Omental fat pad (tissue), 4 donors: ENCODE results near the gene AGTPBP1. TPM values are rescaled to one million over a fixed set of nuclear protein-coding genes. Genes with fewer than 3 reads are reported as not detected.

Experiments used
- ATAC-seq: fragments of 150-250 bp; one replicate; pipeline ENCODE4 v1.9.1; 2016; ENCODE audit warnings: mild to moderate bottlenecking, moderate library complexity; ENCODE audit not compliant: low FRiP score
- DNase-seq: peaks from one replicate; pipeline ENCODE4 v3.0.0-alpha.2; 2019; ENCODE audit warnings: low spot score
- CTCF ChIP-seq, 3 donors: fragments of 450-650 bp; IDR thresholded peaks; one replicate each; pipeline ENCODE4 v1.5.1; 2016 to 2017; ENCODE audit warnings: antibody characterized with exemption in 3 of 3, mild to moderate bottlenecking in 3 of 3, moderate library complexity in 2 of 3
- total RNA-seq, 4 donors: library from RNA; depleted of rRNA; stranded (reverse); fragments of >200 nt; gene quantifications; one replicate each; pipeline ENCODE4 v1.1.0, GENCODE V29; 2016

AGTPBP1 gene
- total RNA-seq, 4 donors from 2014 or later, result 20.3 to 29.8 (median 22.3) TPM

- ATAC-seq (no peak), DNase-seq (no peak)
- no peak for TF ChIP-seq CTCF (IDR thresholded peaks at IDR 0.05)
These were observed 236.1 kb downstream of the AGTPBP1 start for GRCh38 chr9:85505612-85506011.

- ATAC-seq, result no peak
- no peak for TF ChIP-seq CTCF (IDR thresholded peaks at IDR 0.05)
- DNase-seq, result no peak
These were observed 238.7 kb downstream of the AGTPBP1 start for GRCh38 chr9:85502815-85503655.

- DNase-seq (no peak), ATAC-seq (no peak)
- TF ChIP-seq CTCF (IDR thresholded peaks at IDR 0.05), result no peak
These were observed 239.9 kb downstream of the AGTPBP1 start for GRCh38 chr9:85501882-85502281.

- DNase-seq (no peak), ATAC-seq (no peak)
- no peak for TF ChIP-seq CTCF (IDR thresholded peaks at IDR 0.05)
These were observed 240.3 kb downstream of the AGTPBP1 start for GRCh38 chr9:85501456-85501855.

Other genes starting within 250 kb of the AGTPBP1 start
- 10 to 100 TPM; 13.3 to 23.8 (median 14.6) TPM for gene NAA35, start 199.2 kb upstream of the AGTPBP1 start, total RNA-seq